Ramos (cell line): ENCODE results near the gene AHCY.
"Not testable (repeated sequence)": the region's sequence is repeated elsewhere in the genome, so short reads cannot be mapped to it uniquely, and the experiment has no call there.

Experiments
- in situ Hi-C: fragments of 300-500 bp; cut with MboI; formaldehyde crosslinking; loops from one replicate; pipeline ENCODE4 v1.14.3; 2022; ENCODE audit warnings: low sequenced_read_pairs; ENCODE audit not compliant: unreplicated experiment

The AHCY gene

GRCh38 chr20:34300256-34300806 lies 2.8 kb downstream of the AHCY start:
- in situ Hi-C loops = no loop called here

- in situ Hi-C loops = loop anchor here (10.0 kb wide), 1 partner anchor 55 kb away; no protein-coding TSS in a partner anchor
Observed at GRCh38 chr20:34299556-34300255, 3.4 kb downstream of the AHCY start.

- in situ Hi-C loops = loop anchor here (10.0 kb wide), 1 partner anchor 56 kb away; no protein-coding TSS in a partner anchor
Observed at GRCh38 chr20:34298294-34298784, 4.8 kb downstream of the AHCY start.

GRCh38 chr20:34296468-34296867 lies 6.7 kb downstream of the AHCY start:
- in situ Hi-C loops = loop anchor here (10.0 kb wide), 1 partner anchor 58 kb away; no protein-coding TSS in a partner anchor

- in situ Hi-C loops = loop anchor here (10.0 kb wide), 1 partner anchor 60 kb away; no protein-coding TSS in a partner anchor
Observed at GRCh38 chr20:34295284-34295683, 7.9 kb downstream of the AHCY start.

GRCh38 chr20:34294563-34294962 lies 8.6 kb downstream of the AHCY start:
- in situ Hi-C loops = loop anchor here (10.0 kb wide), 1 partner anchor 60 kb away; no protein-coding TSS in a partner anchor

GRCh38 chr20:34293589-34293988 lies 9.6 kb downstream of the AHCY start:
- in situ Hi-C loops = loop anchor here (10.0 kb wide), 1 partner anchor 61 kb away; no protein-coding TSS in a partner anchor

- in situ Hi-C loops = loop anchor here (10.0 kb wide), 1 partner anchor 62 kb away; no protein-coding TSS in a partner anchor
Observed at GRCh38 chr20:34293119-34293518, 10.0 kb downstream of the AHCY start.

GRCh38 chr20:34292496-34292895 lies 10.7 kb downstream of the AHCY start:
- in situ Hi-C loops = loop anchor here (10.0 kb wide), 1 partner anchor 62 kb away; no protein-coding TSS in a partner anchor

GRCh38 chr20:34290471-34290870 lies 12.7 kb downstream of the AHCY start:
- in situ Hi-C loops = loop anchor here (10.0 kb wide), 1 partner anchor 64 kb away; no protein-coding TSS in a partner anchor

GRCh38 chr20:34287500-34287899 lies 15.7 kb downstream of the AHCY start:
- in situ Hi-C loops = not testable (repeated sequence)

GRCh38 chr20:34285450-34285849 lies 17.7 kb downstream of the AHCY start:
- in situ Hi-C loops = no loop called here

- in situ Hi-C loops = no loop called here
Observed at GRCh38 chr20:34283844-34284243, 19.3 kb downstream of the AHCY start.

- in situ Hi-C loops = no loop called here
Observed at GRCh38 chr20:34282041-34282440, 21.1 kb downstream of the AHCY start.

GRCh38 chr20:34281177-34281576 lies 22.0 kb downstream of the AHCY start:
- in situ Hi-C loops = no loop called here

GRCh38 chr20:34274694-34275093 lies 28.5 kb downstream of the AHCY start:
- in situ Hi-C loops = no loop called here

GRCh38 chr20:34271956-34272355 lies 31.2 kb downstream of the AHCY start:
- in situ Hi-C loops = no loop called here

- in situ Hi-C loops = no loop called here
Observed at GRCh38 chr20:34269996-34270627, 33.0 kb downstream of the AHCY start.

GRCh38 chr20:34268851-34269636 lies 34.1 kb downstream of the AHCY start:
- in situ Hi-C loops = no loop called here

- in situ Hi-C loops = no loop called here
Observed at GRCh38 chr20:34268145-34268544, 35.0 kb downstream of the AHCY start.
